Measurements from ENCODE around the gene ABHD2.

DNA sequence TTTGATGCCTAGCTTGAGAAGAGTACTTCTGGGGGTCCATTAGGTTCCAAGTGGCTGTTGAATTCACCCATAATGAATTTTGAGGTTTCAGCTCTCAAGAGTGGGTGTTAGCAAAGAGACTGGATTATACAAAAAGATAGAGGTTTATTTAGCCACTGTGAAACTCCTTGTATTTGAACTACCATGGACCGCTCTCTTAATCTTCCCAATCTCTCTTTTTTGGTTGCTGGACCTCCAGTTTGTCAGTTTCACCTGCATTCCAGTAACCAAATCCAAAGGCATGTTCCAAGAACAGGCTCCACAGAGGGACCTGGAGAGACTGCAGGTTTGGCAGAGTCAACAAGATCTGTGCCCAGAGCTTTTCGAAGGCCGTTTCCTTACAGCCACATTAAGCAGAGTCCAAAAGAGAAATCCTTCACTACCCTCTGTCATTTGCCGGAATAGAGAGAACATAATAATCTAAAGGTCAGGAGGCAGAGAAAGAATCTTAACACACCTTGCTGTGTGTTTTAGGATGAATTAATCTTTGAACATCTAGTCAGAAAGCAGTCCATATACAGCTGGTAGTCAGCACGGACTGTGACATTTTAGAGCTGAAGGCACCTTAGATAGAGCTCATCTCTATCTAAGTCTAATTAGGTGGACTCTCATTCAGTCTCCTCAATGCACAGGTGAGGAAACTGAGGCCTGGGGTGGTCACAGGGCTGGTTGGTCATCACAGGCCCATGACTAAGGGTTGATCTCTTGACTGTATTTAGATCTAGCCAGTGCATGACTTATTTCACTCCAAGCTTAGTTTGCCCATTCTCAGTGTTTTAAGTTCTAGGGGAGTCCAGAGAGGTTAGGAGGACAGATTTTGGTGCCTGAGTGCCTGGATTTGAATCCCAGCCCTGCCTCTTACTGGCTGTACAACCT is 1.3 kb downstream of the ABHD2 start:
- TF ChIP-seq, protein P1, sequence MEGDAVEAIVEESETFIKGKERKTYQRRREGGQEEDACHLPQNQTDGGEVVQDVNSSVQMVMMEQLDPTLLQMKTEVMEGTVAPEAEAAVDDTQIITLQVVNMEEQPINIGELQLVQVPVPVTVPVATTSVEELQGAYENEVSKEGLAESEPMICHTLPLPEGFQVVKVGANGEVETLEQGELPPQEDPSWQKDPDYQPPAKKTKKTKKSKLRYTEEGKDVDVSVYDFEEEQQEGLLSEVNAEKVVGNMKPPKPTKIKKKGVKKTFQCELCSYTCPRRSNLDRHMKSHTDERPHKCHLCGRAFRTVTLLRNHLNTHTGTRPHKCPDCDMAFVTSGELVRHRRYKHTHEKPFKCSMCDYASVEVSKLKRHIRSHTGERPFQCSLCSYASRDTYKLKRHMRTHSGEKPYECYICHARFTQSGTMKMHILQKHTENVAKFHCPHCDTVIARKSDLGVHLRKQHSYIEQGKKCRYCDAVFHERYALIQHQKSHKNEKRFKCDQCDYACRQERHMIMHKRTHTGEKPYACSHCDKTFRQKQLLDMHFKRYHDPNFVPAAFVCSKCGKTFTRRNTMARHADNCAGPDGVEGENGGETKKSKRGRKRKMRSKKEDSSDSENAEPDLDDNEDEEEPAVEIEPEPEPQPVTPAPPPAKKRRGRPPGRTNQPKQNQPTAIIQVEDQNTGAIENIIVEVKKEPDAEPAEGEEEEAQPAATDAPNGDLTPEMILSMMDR (conservative IDR thresholded peaks at IDR 0.05 in 1 of 2, IDR thresholded peaks at IDR 0.05 in 1 of 2; ENCODE audit: low read depth in 1 of 2, low read length in 2 of 2) = no peak
- no peak for TF ChIP-seq EZH2 (IDR thresholded peaks at IDR 0.05; ENCODE audit: low read length, missing control alignments)

Measured in fibroblast of lung (primary cell).